Adipocyte (in vitro differentiated cells): ENCODE data around the gene PHGDH.

Experiments used
- DNase-seq: peaks from one replicate; pipeline ENCODE4 v3.0.0-alpha.2; 2015; ENCODE audit warnings: low read depth
- H3K27me3 ChIP-seq: replicated peaks from 2 replicates; pipeline ENCODE4 v1.7.0; 2013; ENCODE audit warnings: mild to moderate bottlenecking, low read length, moderate library complexity; ENCODE audit not compliant: control insufficient read depth, insufficient read depth
- H3K36me3 ChIP-seq: 2 replicates; pipeline ENCODE4 v1.7.0; 2013; ENCODE audit warnings: low read length, mild to moderate bottlenecking, moderate library complexity; ENCODE audit not compliant: control insufficient read depth, insufficient read depth, severe bottlenecking
- H3K4me1 ChIP-seq: 2 replicates; pipeline ENCODE4 v1.7.0; 2013; ENCODE audit warnings: mild to moderate bottlenecking, low read length, moderate library complexity; ENCODE audit not compliant: control insufficient read depth, insufficient read depth
- H3K4me3 ChIP-seq: 2 replicates; pipeline ENCODE4 v1.7.0; 2013; ENCODE audit warnings: mild to moderate bottlenecking, low read length, moderate library complexity
- H3K9ac ChIP-seq: 2 replicates; pipeline ENCODE4 v1.7.0; 2013; ENCODE audit warnings: mild to moderate bottlenecking, low read length, moderate library complexity
- H3K9me3 ChIP-seq: 2 replicates; pipeline ENCODE4 v1.7.0; 2013; ENCODE audit warnings: mild to moderate bottlenecking, low read length, moderate library complexity; ENCODE audit not compliant: control insufficient read depth

The PHGDH gene

GRCh38 chr1:119767486-119767885 lies 55.8 kb downstream of the PHGDH start:
- no peak overlapping the region for H3K9ac ChIP-seq
- H3K27me3 ChIP-seq: peaks cover 22% of the 10 kb centered on the region
- no peak overlapping the region for H3K4me3 ChIP-seq
- DNase-seq: no peak
- peaks cover 10% of the 10 kb centered on the region for H3K9me3 ChIP-seq
- H3K4me1 ChIP-seq: peaks cover 23% of the 10 kb centered on the region
- H3K36me3 ChIP-seq: no peaks in the 10 kb centered on the region

- Histone ChIP-seq H3K9ac (no peak within 1 kb of the TSS), H3K27me3 (peaks cover 22% of the 10 kb centered on the region), H3K4me1 (peaks cover 28% of the 10 kb centered on the region), H3K4me3 (no peak within 1 kb of the TSS), H3K36me3 (no peaks in the 10 kb centered on the region), H3K9me3 (peaks cover 10% of the 10 kb centered on the region)
- DNase-seq: no peak
Observed at GRCh38 chr1:119768778-119769177, 57.0 kb downstream of the PHGDH start, which contains the start of gene HMGCS2. HMGCS2 (minus strand) TSS chr1:119768905; CDS start chr1:119768844, 61 bp downstream.

GRCh38 chr1:119771016-119771415 lies 59.3 kb downstream of the PHGDH start:
- no peaks in the 10 kb centered on the region for H3K36me3 ChIP-seq
- H3K9me3 ChIP-seq: no peaks in the 10 kb centered on the region
- H3K4me3 ChIP-seq: no peak overlapping the region
- H3K9ac ChIP-seq: no peak overlapping the region
- peaks cover 32% of the 10 kb centered on the region for H3K4me1 ChIP-seq
- DNase-seq: no peak
- peaks cover 22% of the 10 kb centered on the region for H3K27me3 ChIP-seq

GRCh38 chr1:119771770-119772169 lies 60.0 kb downstream of the PHGDH start:
- Histone ChIP-seq H3K9ac (no peak overlapping the region), H3K27me3 (peaks cover 22% of the 10 kb centered on the region), H3K4me1 (peaks cover 24% of the 10 kb centered on the region), H3K4me3 (no peak overlapping the region), H3K36me3 (no peaks in the 10 kb centered on the region), H3K9me3 (no peaks in the 10 kb centered on the region)
- peak; percentile 67 for DNase-seq

GRCh38 chr1:119772298-119772697 lies 60.6 kb downstream of the PHGDH start:
- no peak for DNase-seq
- Histone ChIP-seq H3K4me3 (no peak overlapping the region), H3K36me3 (no peaks in the 10 kb centered on the region), H3K9me3 (no peaks in the 10 kb centered on the region), H3K27me3 (peaks cover 17% of the 10 kb centered on the region), H3K9ac (no peak overlapping the region), H3K4me1 (peaks cover 19% of the 10 kb centered on the region)

GRCh38 chr1:119773711-119774241 lies 62.0 kb downstream of the PHGDH start:
- Histone ChIP-seq H3K4me3 (peak overlapping the region; percentile 4), H3K9me3 (no peaks in the 10 kb centered on the region), H3K27me3 (peaks cover 14% of the 10 kb centered on the region), H3K9ac (no peak overlapping the region), H3K36me3 (no peaks in the 10 kb centered on the region), H3K4me1 (peaks cover 17% of the 10 kb centered on the region)
- peak; percentile 65 for DNase-seq

- H3K4me3 ChIP-seq: no peak overlapping the region
Observed at GRCh38 chr1:119774746-119775490, 63.2 kb downstream of the PHGDH start.

GRCh38 chr1:119778359-119778758 lies 66.6 kb downstream of the PHGDH start:
- H3K4me1 ChIP-seq: peaks cover 32% of the 10 kb centered on the region
- no peaks in the 10 kb centered on the region for H3K36me3 ChIP-seq
- no peak overlapping the region for H3K9ac ChIP-seq
- no peaks in the 10 kb centered on the region for H3K27me3 ChIP-seq
- no peak for DNase-seq
- H3K4me3 ChIP-seq: no peak overlapping the region
- H3K9me3 ChIP-seq: no peaks in the 10 kb centered on the region

More at GRCh38 chr1:119774746-119775490, 63.2 kb downstream of the PHGDH start:
- H3K9ac ChIP-seq: no peak overlapping the region
- peaks cover 3% of the 10 kb centered on the region for H3K27me3 ChIP-seq
- DNase-seq: no peak
- no peaks in the 10 kb centered on the region for H3K9me3 ChIP-seq
- no peaks in the 10 kb centered on the region for H3K36me3 ChIP-seq
- peaks cover 21% of the 10 kb centered on the region for H3K4me1 ChIP-seq

GRCh38 chr1:119778886-119779560 lies 67.3 kb downstream of the PHGDH start:
- Histone ChIP-seq H3K9ac (no peak overlapping the region), H3K4me1 (peaks cover 32% of the 10 kb centered on the region), H3K36me3 (no peaks in the 10 kb centered on the region), H3K9me3 (no peaks in the 10 kb centered on the region), H3K4me3 (no peak overlapping the region), H3K27me3 (no peaks in the 10 kb centered on the region)
- peak; percentile 34 for DNase-seq

- H3K4me3 ChIP-seq: peak overlapping the region; percentile 60
- no peaks in the 10 kb centered on the region for H3K36me3 ChIP-seq
- H3K9ac ChIP-seq: peak overlapping the region; percentile 2
- H3K27me3 ChIP-seq: no peaks in the 10 kb centered on the region
- DNase-seq: peak; percentile 60
- H3K4me1 ChIP-seq: peaks cover 34% of the 10 kb centered on the region
- no peaks in the 10 kb centered on the region for H3K9me3 ChIP-seq
Observed at GRCh38 chr1:119779869-119780356, 68.2 kb downstream of the PHGDH start.

- peaks cover 47% of the 10 kb centered on the region for H3K4me1 ChIP-seq
- H3K9ac ChIP-seq: no peak overlapping the region
- no peaks in the 10 kb centered on the region for H3K27me3 ChIP-seq
- no peak for DNase-seq
- H3K4me3 ChIP-seq: no peak overlapping the region
- H3K9me3 ChIP-seq: no peaks in the 10 kb centered on the region
- H3K36me3 ChIP-seq: no peaks in the 10 kb centered on the region
Observed at GRCh38 chr1:119781434-119782210, 69.9 kb downstream of the PHGDH start.
